Breast epithelium (tissue), 4 donors: ENCODE measurements around the gene TNS4. TPM values are rescaled to one million over a fixed set of nuclear protein-coding genes. Genes with fewer than 3 reads are reported as not detected.
A peak's percentile ranks its signal among the peaks of the same experiment; 100 is the strongest.

Experiments used
- DNase-seq, 2 donors: peaks; one replicate each; pipeline ENCODE4 v3.0.0-alpha.2; 2019; ENCODE audit warnings: low spot score in 2 of 2
- H3K27ac ChIP-seq, 2 donors: fragments of 200-600 bp; sonication (generic) in 1 of 2; one replicate each; pipeline ENCODE4 v1.5.1; 2016 to 2019; ENCODE audit warnings: mild to moderate bottlenecking in 1 of 2
- H3K27me3 ChIP-seq, 2 donors: fragments of 200-600 bp; sonication (generic) in 1 of 2; one replicate each; pipeline versions ENCODE4 v1.5.1 to v1.6.0; 2017 to 2019; ENCODE audit warnings: control low read depth in 1 of 2, mild to moderate bottlenecking in 1 of 2
- H3K36me3 ChIP-seq: fragments of 200-600 bp; one replicate; pipeline ENCODE4 v1.5.1; 2019
- H3K4me1 ChIP-seq, 2 donors: fragments of 200-600 bp; sonication (generic); one replicate each; pipeline ENCODE4 v1.5.1; 2016 to 2019; ENCODE audit warnings: control low read depth in 1 of 2
- H3K4me3 ChIP-seq, 3 donors: fragments of 200-600 bp; sonication (generic); 1 replicate in 2 of 3; 2 replicates in 1 of 3; pipeline ENCODE4 v1.5.1; 2016 to 2019; ENCODE audit warnings: mild to moderate bottlenecking in 3 of 3, moderate library complexity in 2 of 3
- H3K9me3 ChIP-seq, 2 donors: fragments of 200-600 bp; sonication (generic) in 1 of 2; one replicate each; pipeline ENCODE4 v1.5.1; 2016 to 2019; ENCODE audit warnings: control low read depth in 1 of 2
- POLR2A ChIP-seq: fragments of 450-650 bp; IDR thresholded peaks from one replicate; pipeline ENCODE4 v1.6.1; 2016; ENCODE audit warnings: antibody characterized with exemption, mild to moderate bottlenecking, moderate library complexity
- POLR2AphosphoS5 ChIP-seq, 3 donors: sonication (generic); formaldehyde crosslinking; IDR thresholded peaks; one replicate each; pipeline ENCODE4 v1.6.1; 2017; ENCODE audit warnings: antibody characterized with exemption in 3 of 3
- intact Hi-C: fragments of 100-400 bp; cut with DNase I; formaldehyde crosslinking; loops from one replicate; pipeline ENCODE4 v1.15.1; 2023; ENCODE audit warnings: low total_unique reads
- total RNA-seq, 3 donors: library from RNA; depleted of rRNA; stranded (reverse); fragments of >200 nt; gene quantifications; one replicate each; pipeline ENCODE4 v1.1.0, GENCODE V29; 2016
- TF ChIP-seq, protein P1 (sequence below), 3 donors: fragments of 450-650 bp; IDR thresholded peaks; one replicate each; pipeline ENCODE4 v1.5.1; 2016 to 2017; ENCODE audit warnings: antibody characterized with exemption in 3 of 3, mild to moderate bottlenecking in 3 of 3, moderate library complexity in 3 of 3

TNS4 gene
- total RNA-seq, 3 donors from 2014 or later = 30.5 to 52.2 TPM; not detected in 1

DNA sequence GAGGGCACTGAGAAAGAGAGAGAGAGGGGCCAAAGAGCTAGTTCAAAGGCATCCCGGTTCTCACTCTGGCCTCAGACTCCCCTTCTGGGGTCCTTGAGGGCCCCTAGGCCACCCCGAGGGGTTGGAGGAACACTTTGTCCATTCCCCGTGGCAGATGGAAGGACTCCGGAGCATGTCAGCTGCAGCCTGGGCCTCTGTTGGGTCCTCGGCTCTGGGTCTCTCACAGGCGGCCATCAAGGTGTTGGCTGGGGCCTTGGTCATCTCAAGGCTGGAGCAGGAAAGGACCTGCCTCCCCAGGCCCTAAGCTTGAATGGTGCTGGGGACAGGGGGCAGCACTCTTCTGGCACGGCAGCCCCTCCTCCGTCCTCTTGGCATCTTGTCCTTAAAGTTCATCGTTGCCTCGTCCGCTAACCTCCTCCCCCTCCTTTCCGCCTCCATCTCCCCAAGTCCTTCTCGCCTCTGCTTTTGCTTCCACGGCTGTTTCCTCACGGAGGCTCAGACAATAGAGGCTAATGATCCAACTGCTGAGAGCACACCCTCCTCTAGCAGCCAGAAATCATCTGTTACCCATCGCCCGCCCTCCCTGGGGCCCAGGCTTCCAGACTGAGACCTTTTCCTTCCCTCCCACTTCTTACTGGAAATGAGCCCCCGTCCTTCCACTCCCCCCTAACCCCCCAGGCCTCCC is 40.6 kb upstream of the TNS4 start:
- Histone ChIP-seq H3K27me3 (no peaks in the 10 kb centered on the region), H3K9me3 (no peaks in the 10 kb centered on the region), H3K4me3 (peak overlapping the region in 1 of 3 donors; percentile 54), H3K4me1 (peaks cover 35 to 53% of the 10 kb centered on the region in 2 donors), H3K27ac (peak overlapping the region; percentile 96 to 100), H3K36me3 (no peaks in the 10 kb centered on the region)
- DNase-seq = peak in 1 of 2 donors; percentile 52
- intact Hi-C loops = loop anchor here (5.0 kb wide), 1 partner anchor 100 kb away; the partner anchor contains the start of gene IGFBP4
- TF ChIP-seq POLR2A (peak; percentile 16), POLR2AphosphoS5 (IDR thresholded peaks at IDR 0.05) (no peak)
- TF ChIP-seq, protein P1, sequence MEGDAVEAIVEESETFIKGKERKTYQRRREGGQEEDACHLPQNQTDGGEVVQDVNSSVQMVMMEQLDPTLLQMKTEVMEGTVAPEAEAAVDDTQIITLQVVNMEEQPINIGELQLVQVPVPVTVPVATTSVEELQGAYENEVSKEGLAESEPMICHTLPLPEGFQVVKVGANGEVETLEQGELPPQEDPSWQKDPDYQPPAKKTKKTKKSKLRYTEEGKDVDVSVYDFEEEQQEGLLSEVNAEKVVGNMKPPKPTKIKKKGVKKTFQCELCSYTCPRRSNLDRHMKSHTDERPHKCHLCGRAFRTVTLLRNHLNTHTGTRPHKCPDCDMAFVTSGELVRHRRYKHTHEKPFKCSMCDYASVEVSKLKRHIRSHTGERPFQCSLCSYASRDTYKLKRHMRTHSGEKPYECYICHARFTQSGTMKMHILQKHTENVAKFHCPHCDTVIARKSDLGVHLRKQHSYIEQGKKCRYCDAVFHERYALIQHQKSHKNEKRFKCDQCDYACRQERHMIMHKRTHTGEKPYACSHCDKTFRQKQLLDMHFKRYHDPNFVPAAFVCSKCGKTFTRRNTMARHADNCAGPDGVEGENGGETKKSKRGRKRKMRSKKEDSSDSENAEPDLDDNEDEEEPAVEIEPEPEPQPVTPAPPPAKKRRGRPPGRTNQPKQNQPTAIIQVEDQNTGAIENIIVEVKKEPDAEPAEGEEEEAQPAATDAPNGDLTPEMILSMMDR (IDR thresholded peaks at IDR 0.05) = no peak

DNA sequence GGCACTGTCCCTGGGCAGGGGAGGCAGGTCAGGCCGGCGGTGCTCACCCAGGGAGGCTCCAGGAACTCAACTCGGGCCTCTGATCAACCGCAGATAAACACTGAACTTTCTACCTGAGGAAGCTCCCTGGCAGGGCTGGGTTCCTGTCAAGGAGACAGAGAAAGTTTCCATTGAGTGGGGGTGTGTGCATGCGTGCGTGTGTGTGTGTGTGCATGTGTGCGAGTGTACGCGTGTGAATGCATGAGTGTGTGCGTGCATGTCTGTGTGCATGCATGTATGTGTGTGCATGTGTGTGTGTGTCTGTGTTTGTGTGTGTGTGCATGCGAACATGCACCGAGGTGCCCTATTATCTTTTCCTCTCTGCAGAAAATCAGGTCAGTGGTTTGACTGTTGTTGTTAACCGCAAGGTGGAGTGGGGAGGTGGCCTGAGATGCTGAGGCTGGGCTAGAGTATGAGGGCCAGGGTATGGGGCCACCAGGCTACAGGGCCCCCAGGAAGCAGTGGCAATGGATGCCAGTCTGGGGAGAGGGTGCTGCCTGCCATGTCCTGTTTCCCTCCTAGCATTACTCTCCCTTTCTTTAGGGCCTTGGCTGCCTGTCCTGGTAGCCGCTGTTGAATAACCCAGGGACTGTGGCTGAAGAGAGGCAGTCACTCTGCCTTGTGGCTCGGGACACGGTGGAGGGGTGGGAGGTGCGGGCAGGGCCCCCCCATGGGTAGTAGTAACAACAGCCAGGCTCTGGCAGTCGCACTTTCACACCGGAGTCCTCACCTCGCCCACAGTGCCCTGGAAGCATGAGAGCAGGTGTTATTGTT is 39.8 kb upstream of the TNS4 start:
- H3K4me1 ChIP-seq = peaks cover 42 to 56% of the 10 kb centered on the region in 2 donors
- peak in 1 of 3 donors; percentile 21 for TF ChIP-seq POLR2AphosphoS5 (IDR thresholded peaks at IDR 0.05)
- TF ChIP-seq, protein P1 (IDR thresholded peaks at IDR 0.05) = no peak
- no peaks in the 10 kb centered on the region for H3K27me3 ChIP-seq
- DNase-seq = peak; percentile 45 to 66
- peak overlapping the region in 1 of 3 donors; percentile 54 for H3K4me3 ChIP-seq
- H3K36me3 ChIP-seq = no peaks in the 10 kb centered on the region
- H3K9me3 ChIP-seq = no peaks in the 10 kb centered on the region
- intact Hi-C loops = loop anchor here (5.0 kb wide), 1 partner anchor 99 kb away; the partner anchor contains the start of gene IGFBP4
- peak overlapping the region; percentile 96 to 100 for H3K27ac ChIP-seq

DNA sequence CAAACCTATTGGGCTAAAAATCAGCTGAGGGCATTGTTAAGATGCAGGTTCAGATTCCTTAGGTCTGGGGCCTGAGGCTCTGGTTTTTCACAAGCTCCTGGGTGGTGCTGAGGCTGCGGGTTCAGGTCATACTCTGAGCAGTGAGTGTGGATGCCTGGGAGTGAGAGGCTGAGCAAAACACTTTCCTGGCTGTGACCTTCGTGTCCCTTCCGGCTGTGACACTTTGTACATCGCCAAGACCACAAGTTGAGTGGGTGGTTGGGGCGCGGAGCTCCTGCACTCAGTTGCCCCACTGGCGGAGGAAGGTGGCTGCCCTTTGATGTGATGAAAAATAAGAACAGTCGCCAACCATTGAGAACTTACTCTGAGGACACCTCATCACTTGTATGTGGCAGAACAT is 39.0 kb upstream of the TNS4 start:
- Histone ChIP-seq H3K27me3 (no peaks in the 10 kb centered on the region), H3K4me3 (no peak overlapping the region), H3K4me1 (peaks cover 45 to 62% of the 10 kb centered on the region in 2 donors), H3K9me3 (no peaks in the 10 kb centered on the region), H3K27ac (peak overlapping the region; percentile 96 to 100), H3K36me3 (no peaks in the 10 kb centered on the region)
- peak in 1 of 2 donors; percentile 77 for DNase-seq
- TF ChIP-seq, protein P1 (IDR thresholded peaks at IDR 0.05) = no peak
- TF ChIP-seq POLR2A = no peak
- TF ChIP-seq POLR2AphosphoS5 (IDR thresholded peaks at IDR 0.05) = no peak
- intact Hi-C loops = loop anchor here (5.0 kb wide), 1 partner anchor 98 kb away; the partner anchor contains the start of gene IGFBP4

DNA sequence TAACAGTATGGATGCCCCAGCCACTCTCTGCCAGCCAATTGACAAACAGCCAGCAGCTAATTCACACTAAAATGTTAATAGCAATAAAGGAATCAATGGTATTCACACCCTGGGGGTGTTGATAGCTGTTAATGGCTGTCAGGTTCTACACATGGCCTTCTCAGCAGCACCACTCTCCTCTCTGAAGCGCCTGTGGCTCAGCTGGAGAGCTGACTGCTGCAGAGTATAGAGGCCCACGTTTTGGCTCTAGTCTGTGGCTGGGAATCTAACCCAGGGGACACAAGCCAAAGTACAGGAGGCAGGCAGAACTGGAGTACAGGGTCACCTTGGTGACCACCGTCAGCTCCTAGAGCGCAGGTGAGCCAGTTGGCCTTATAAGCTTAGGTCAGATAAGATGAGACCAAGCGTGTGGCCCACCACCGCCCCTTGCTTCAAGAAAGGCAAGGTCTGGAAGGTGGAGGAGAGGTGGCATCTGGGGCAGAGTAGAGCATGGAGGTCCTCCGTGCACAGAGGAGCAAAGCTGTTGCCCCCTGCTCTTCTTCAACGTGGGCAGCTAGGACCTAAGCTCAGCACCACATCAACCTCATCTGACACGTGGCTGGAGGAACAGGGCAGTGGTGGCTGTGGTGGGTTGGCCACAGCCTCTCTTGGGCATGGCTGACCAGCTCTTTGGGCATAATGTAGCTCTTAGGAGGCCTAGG is 38.4 kb upstream of the TNS4 start:
- intact Hi-C loops = loop anchor here (5.0 kb wide), 1 partner anchor 98 kb away; the partner anchor contains the start of gene IGFBP4
- Histone ChIP-seq H3K27ac (peak overlapping the region; percentile 96 to 100), H3K4me1 (peaks cover 45 to 62% of the 10 kb centered on the region in 2 donors), H3K27me3 (no peaks in the 10 kb centered on the region), H3K9me3 (no peaks in the 10 kb centered on the region), H3K36me3 (no peaks in the 10 kb centered on the region), H3K4me3 (no peak overlapping the region)
- no peak for DNase-seq
- TF ChIP-seq POLR2AphosphoS5 (IDR thresholded peaks at IDR 0.05) (no peak), POLR2A (no peak)
- TF ChIP-seq, protein P1 (IDR thresholded peaks at IDR 0.05) = no peak
